Activated CD8-positive, alpha-beta T cell treated with anti-CD3 and anti-CD28 coated beads, Interleukin-2, amount 10 ng/mL, durations not matched to agents 7 days and 5 days (primary cell): ENCODE results near the gene S100P. TPM values are rescaled to one million over a fixed set of nuclear protein-coding genes. Genes with fewer than 3 reads are reported as not detected.

ENCODE experiments used
- ATAC-seq: fragments of 150-1000 bp; cut with Tn5 transposase; one replicate; pipeline ENCODE4 v1.10.0; 2021; ENCODE audit warnings: moderate library complexity
- CTCF ChIA-PET: fragments of 350-600 bp; sonication (Branson Sonifier 250); formaldehyde crosslinking; loops from one replicate; lab custom pipeline; 2021; ENCODE audit warnings: antibody characterized with exemption; lab: Charles Lee
- POLR2A ChIA-PET: fragments of 350-600 bp; sonication (Branson Sonifier 250); formaldehyde crosslinking; loops from one replicate; lab custom pipeline; 2021; ENCODE audit warnings: antibody characterized with exemption; lab: Charles Lee
- DNase-seq: peaks from one replicate; pipeline ENCODE4 v3.0.0-alpha.2; 2020
- H3K27ac Mint-ChIP-seq: one replicate; pipeline ENCODE4 v1.8.0; 2021; ENCODE audit warnings: mild to moderate bottlenecking, mixed read lengths
- H3K27me3 Mint-ChIP-seq: one replicate; pipeline ENCODE4 v1.8.0; 2021; ENCODE audit warnings: low read depth, mixed read lengths
- H3K36me3 Mint-ChIP-seq: one replicate; pipeline ENCODE4 v1.8.0; 2021; ENCODE audit warnings: low read depth, mixed read lengths
- H3K4me1 Mint-ChIP-seq: one replicate; pipeline ENCODE4 v1.8.0; 2021; ENCODE audit warnings: low read depth, mixed read lengths
- H3K4me3 Mint-ChIP-seq: one replicate; pipeline ENCODE4 v1.8.0; 2021; ENCODE audit warnings: mild to moderate bottlenecking, mixed read lengths
- H3K9me3 Mint-ChIP-seq: one replicate; pipeline ENCODE4 v1.8.0; 2022; ENCODE audit warnings: mixed read lengths; ENCODE audit not compliant: insufficient read depth
- total RNA-seq, 2 experiments: library from RNA; stranded (reverse); gene quantifications; one replicate each; pipeline ENCODE4 v1.2.3, GENCODE V29; 2021

The S100P gene
- total RNA-seq, 2 experiments from 2014 or later: 8.3 to 8.5 TPM

- ChIA-PET POLR2A (interaction anchor here (0.9 to 4.0 kb wide), 2 partner anchors 10 to 58 kb away, joined by 3 to 13 read pairs; no protein-coding TSS in a partner anchor), CTCF (interaction anchor here (0.8 to 22.2 kb wide), 7 partner anchors 9 to 174 kb away, joined by 3 to 354 read pairs (median 6); partner anchors contain the start of genes BLOC1S4 and MRFAP1L1)
- Mint-ChIP-seq H3K36me3 (peaks cover 54% of the 10 kb centered on the region), H3K4me1 (peaks cover 74% of the 10 kb centered on the region), H3K27ac (peak overlapping the region; percentile 78), H3K9me3 (peaks cover 3% of the 10 kb centered on the region), H3K27me3 (no peaks in the 10 kb centered on the region), H3K4me3 (peak overlapping the region; percentile 16)
- DNase-seq (no peak), ATAC-seq (no peak)
Measured at GRCh38 chr4:6699388-6699787, 5.7 kb downstream of the S100P start.

GRCh38 chr4:6699903-6700302 lies 6.2 kb downstream of the S100P start:
- POLR2A ChIA-PET: interaction anchor here (4.0 kb wide), 1 partner anchor 10 kb away, joined by 13 read pairs; no protein-coding TSS in a partner anchor
- Mint-ChIP-seq H3K9me3 (peaks cover 3% of the 10 kb centered on the region), H3K4me3 (no peak overlapping the region), H3K27me3 (no peaks in the 10 kb centered on the region), H3K27ac (peak overlapping the region; percentile 78), H3K36me3 (peaks cover 59% of the 10 kb centered on the region), H3K4me1 (peaks cover 74% of the 10 kb centered on the region)
- CTCF ChIA-PET: interaction anchor here (0.7 to 22.2 kb wide), 7 partner anchors 9 to 174 kb away, joined by 3 to 354 read pairs (median 6); partner anchors contain the start of gene MRFAP1L1
- ATAC-seq (no peak), DNase-seq (no peak)

GRCh38 chr4:6701371-6701770 lies 7.7 kb downstream of the S100P start:
- ChIA-PET POLR2A (interaction anchor here (0.6 to 4.0 kb wide), 5 partner anchors 11 to 82 kb away, joined by 3 to 13 read pairs (median 4); partner anchors contain the start of gene MRFAP1), CTCF (interaction anchor here (0.8 to 22.2 kb wide), 10 partner anchors 8 to 367 kb away, joined by 4 to 354 read pairs (median 7); partner anchors contain the start of genes MRFAP1 and MRFAP1L1)
- no peaks in the 10 kb centered on the region for H3K27me3 Mint-ChIP-seq
- DNase-seq (peak; percentile 54), ATAC-seq (no peak)
- peaks cover 3% of the 10 kb centered on the region for H3K9me3 Mint-ChIP-seq
- peaks cover 73% of the 10 kb centered on the region for H3K4me1 Mint-ChIP-seq
- H3K36me3 Mint-ChIP-seq: peaks cover 70% of the 10 kb centered on the region
- no peak overlapping the region for H3K27ac Mint-ChIP-seq
- no peak overlapping the region for H3K4me3 Mint-ChIP-seq

GRCh38 chr4:6702761-6703160 lies 9.1 kb downstream of the S100P start:
- no peak for DNase-seq
- Mint-ChIP-seq H3K36me3 (peaks cover 81% of the 10 kb centered on the region), H3K27me3 (no peaks in the 10 kb centered on the region), H3K4me1 (peaks cover 74% of the 10 kb centered on the region), H3K27ac (no peak overlapping the region), H3K9me3 (peaks cover 3% of the 10 kb centered on the region), H3K4me3 (no peak overlapping the region)
- CTCF ChIA-PET: interaction anchor here (0.8 to 22.2 kb wide), 4 partner anchors 6 to 171 kb away, joined by 3 to 354 read pairs (median 16); partner anchors contain the start of gene MRFAP1L1
- POLR2A ChIA-PET: interaction anchor here (1.0 to 7.7 kb wide), 4 partner anchors 12 to 27 kb away, joined by 3 to 73 read pairs (median 8); a partner anchor contains a TSS
- no peak for ATAC-seq

GRCh38 chr4:6703786-6704185 lies 10.1 kb downstream of the S100P start:
- H3K27ac Mint-ChIP-seq: peak overlapping the region; percentile 18
- CTCF ChIA-PET: interaction anchor here (1.0 to 22.2 kb wide), 3 partner anchors 14 to 170 kb away, joined by 3 to 354 read pairs (median 27); a partner anchor contains a TSS
- peaks cover 89% of the 10 kb centered on the region for H3K36me3 Mint-ChIP-seq
- POLR2A ChIA-PET: interaction anchor here (1.0 to 7.7 kb wide), 5 partner anchors 12 to 28 kb away, joined by 3 to 73 read pairs (median 4); partner anchors contain the start of gene BLOC1S4
- H3K9me3 Mint-ChIP-seq: peaks cover 3% of the 10 kb centered on the region
- no peak for DNase-seq
- H3K4me1 Mint-ChIP-seq: peaks cover 72% of the 10 kb centered on the region
- ATAC-seq: no peak
- no peak overlapping the region for H3K4me3 Mint-ChIP-seq
- no peaks in the 10 kb centered on the region for H3K27me3 Mint-ChIP-seq

GRCh38 chr4:6705646-6706045 lies 12.0 kb downstream of the S100P start:
- Mint-ChIP-seq H3K27me3 (no peaks in the 10 kb centered on the region), H3K36me3 (peaks cover 84% of the 10 kb centered on the region), H3K9me3 (peaks cover 3% of the 10 kb centered on the region), H3K27ac (no peak overlapping the region), H3K4me1 (peaks cover 60% of the 10 kb centered on the region), H3K4me3 (no peak overlapping the region)
- CTCF ChIA-PET: interaction anchor here (0.7 to 22.2 kb wide), 4 partner anchors 11 to 32 kb away, joined by 3 to 354 read pairs (median 21); partner anchors contain the start of gene BLOC1S4
- DNase-seq: no peak
- POLR2A ChIA-PET: interaction anchor here (4.9 to 7.7 kb wide), 2 partner anchors 11 to 30 kb away, joined by 37 to 73 read pairs; partner anchors contain the start of gene S100P
- ATAC-seq: no peak

- ATAC-seq: no peak
- Mint-ChIP-seq H3K36me3 (peaks cover 86% of the 10 kb centered on the region), H3K4me3 (peak overlapping the region; percentile 0)
Measured at GRCh38 chr4:6706173-6706572, 12.5 kb downstream of the S100P start.

GRCh38 chr4:6709230-6710114 lies 15.8 kb downstream of the S100P start, which contains the start of gene MRFAP1L1:
MRFAP1L1 (minus strand) TSS chr4:6709865; CDS start chr4:6709629, 236 bp downstream.
- ChIA-PET CTCF (interaction anchor here (0.6 to 22.2 kb wide), 12 partner anchors 8 to 69 kb away, joined by 3 to 354 read pairs (median 6); partner anchors contain the start of genes BLOC1S4, MRFAP1 and S100P), POLR2A (interaction anchor here (0.6 to 7.7 kb wide), 9 partner anchors 15 to 200 kb away, joined by 3 to 73 read pairs (median 4); partner anchors contain the start of genes MRFAP1, S100P and TBC1D14)
- peak within 1 kb of the TSS; percentile 99 for H3K4me3 Mint-ChIP-seq
- H3K9me3 Mint-ChIP-seq: peaks cover 10% of the 10 kb centered on the region
- H3K27ac Mint-ChIP-seq: peak within 1 kb of the TSS; percentile 95
- H3K4me1 Mint-ChIP-seq: peaks cover 51% of the 10 kb centered on the region
- peak; percentile 98 for DNase-seq
- no peaks in the 10 kb centered on the region for H3K27me3 Mint-ChIP-seq
- ATAC-seq: peak; percentile 84
- H3K36me3 Mint-ChIP-seq: peaks cover 54% of the 10 kb centered on the region

More at GRCh38 chr4:6706173-6706572, 12.5 kb downstream of the S100P start:
- Mint-ChIP-seq H3K27ac (no peak overlapping the region), H3K9me3 (peaks cover 3% of the 10 kb centered on the region), H3K4me1 (peaks cover 62% of the 10 kb centered on the region), H3K27me3 (no peaks in the 10 kb centered on the region)
- DNase-seq: no peak
- CTCF ChIA-PET: interaction anchor here (0.9 to 22.2 kb wide), 8 partner anchors 10 to 168 kb away, joined by 3 to 354 read pairs (median 9); partner anchors contain the start of genes BLOC1S4 and S100P
- POLR2A ChIA-PET: interaction anchor here (4.9 to 7.7 kb wide), 2 partner anchors 12 to 31 kb away, joined by 37 to 73 read pairs; partner anchors contain the start of gene S100P

- ChIA-PET POLR2A (interaction anchor here (2.0 to 7.7 kb wide), 4 partner anchors 16 to 70 kb away, joined by 13 to 73 read pairs (median 33); partner anchors contain the start of genes MRFAP1 and S100P), CTCF (interaction anchor here (0.6 to 22.2 kb wide), 9 partner anchors 9 to 163 kb away, joined by 3 to 354 read pairs (median 5); partner anchors contain the start of gene S100P)
- H3K4me1 Mint-ChIP-seq: peaks cover 47% of the 10 kb centered on the region
- peaks cover 45% of the 10 kb centered on the region for H3K36me3 Mint-ChIP-seq
- H3K9me3 Mint-ChIP-seq: peaks cover 10% of the 10 kb centered on the region
- DNase-seq (no peak), ATAC-seq (no peak)
- H3K27ac Mint-ChIP-seq: peak overlapping the region; percentile 95
- H3K27me3 Mint-ChIP-seq: no peaks in the 10 kb centered on the region
- H3K4me3 Mint-ChIP-seq: peak overlapping the region; percentile 99
Measured at GRCh38 chr4:6710282-6710681, 16.6 kb downstream of the S100P start.

GRCh38 chr4:6710996-6711395 lies 17.3 kb downstream of the S100P start:
- DNase-seq: no peak
- CTCF ChIA-PET: interaction anchor here (1.3 to 22.2 kb wide), 3 partner anchors 11 to 162 kb away, joined by 4 to 354 read pairs (median 24); a partner anchor contains a TSS
- no peak overlapping the region for H3K4me3 Mint-ChIP-seq
- no peak overlapping the region for H3K27ac Mint-ChIP-seq
- H3K27me3 Mint-ChIP-seq: no peaks in the 10 kb centered on the region
- ATAC-seq: no peak
- peaks cover 42% of the 10 kb centered on the region for H3K36me3 Mint-ChIP-seq
- H3K9me3 Mint-ChIP-seq: peaks cover 10% of the 10 kb centered on the region
- H3K4me1 Mint-ChIP-seq: peaks cover 47% of the 10 kb centered on the region
- POLR2A ChIA-PET: no interaction called here
